OCI-LY3 (cell line): ENCODE results near the gene SGCG.

Experiments
- H2AFZ ChIP-seq: fragments of 200-600, 300-600 bp; shearing (Covaris generic); 2 replicates; pipeline ENCODE4 v1.6.0; 2014; ENCODE audit warnings: antibody characterized with exemption, low read depth, low read length
- H3K27ac ChIP-seq: fragments of 200-600, 300-600 bp; sonication (generic); 2 replicates; pipeline ENCODE4 v1.5.1; 2014; ENCODE audit warnings: mild to moderate bottlenecking, low read length, moderate library complexity, mixed read lengths
- H3K27me3 ChIP-seq: fragments of 200-600, 300-600 bp; sonication (generic); 2 replicates; pipeline ENCODE4 v1.6.1; 2014; ENCODE audit warnings: low read depth, low read length, mixed read lengths
- H3K36me3 ChIP-seq: fragments of 200-600, 300-600 bp; sonication (generic); replicated peaks from 2 replicates; pipeline ENCODE3; 2014; ENCODE audit warnings: low read depth, low read length, mixed read lengths
- H3K4me1 ChIP-seq: fragments of 300-600, 200-600 bp; sonication (generic); 2 replicates; pipeline ENCODE4 v1.6.1; 2014; ENCODE audit warnings: low read length, mixed read lengths
- H3K4me2 ChIP-seq: fragments of 200-600, 300-600 bp; sonication (generic); 2 replicates; pipeline ENCODE4 v1.6.1; 2014; ENCODE audit warnings: low read length, mixed read lengths
- H3K4me3 ChIP-seq: fragments of 300-600, 200-600 bp; sonication (generic); 2 replicates; pipeline ENCODE4 v1.5.1; 2014; ENCODE audit warnings: antibody characterized with exemption, mild to moderate bottlenecking, low read length, moderate library complexity
- H3K79me2 ChIP-seq: fragments of 300-600, 200-600 bp; shearing (Covaris generic); 2 replicates; pipeline ENCODE4 v1.6.1; 2014; ENCODE audit warnings: mild to moderate bottlenecking, low read length, mixed read lengths
- H3K9ac ChIP-seq: fragments of 300-600, 200-600 bp; shearing (Covaris generic); 2 replicates; pipeline ENCODE4 v1.6.0; 2014; ENCODE audit warnings: mild to moderate bottlenecking, low read length, moderate library complexity
- H3K9me3 ChIP-seq: fragments of 200-600, 300-600 bp; shearing (Covaris generic); 2 replicates; pipeline ENCODE4 v1.6.1; 2014; ENCODE audit warnings: low read length, mixed read lengths; ENCODE audit not compliant: insufficient read depth
- H4K20me1 ChIP-seq: fragments of 200-600, 300-600 bp; sonication (generic); 2 replicates; pipeline ENCODE4 v1.6.1; 2016; ENCODE audit warnings: low read length, mixed read lengths; ENCODE audit not compliant: insufficient read depth
- EZH2phosphoT487 ChIP-seq: fragments of 200-600 bp; shearing (Covaris generic); IDR thresholded peaks from 2 replicates; pipeline ENCODE4 v1.6.1; 2018; ENCODE audit warnings: antibody characterized with exemption, mixed run types, low read depth
- TF ChIP-seq, protein P1 (sequence below): fragments of 200-600, 300-600 bp; sonication (generic); IDR thresholded peaks from 2 replicates; pipeline ENCODE4 v1.5.1; 2014; ENCODE audit warnings: antibody characterized with exemption, low read length, low read depth

The SGCG gene

GRCh38 chr13:23359882-23360281, 179.1 kb downstream of the SGCG start:
- Histone ChIP-seq H3K4me1 (peaks cover 22% of the 10 kb centered on the region), H3K4me3 (no peak overlapping the region), H3K79me2 (no peaks in the 10 kb centered on the region), H3K4me2 (no peak overlapping the region), H3K9me3 (no peaks in the 10 kb centered on the region), H2AFZ (no peak overlapping the region), H3K9ac (no peak overlapping the region), H4K20me1 (no peaks in the 10 kb centered on the region), H3K27ac (peak overlapping the region; percentile 23; the same call in 1 of the 2 replicates), H3K27me3 (no peaks in the 10 kb centered on the region), H3K36me3 (peaks cover 59% of the 10 kb centered on the region)
- no peak for TF ChIP-seq EZH2phosphoT487
- TF ChIP-seq, protein P1, sequence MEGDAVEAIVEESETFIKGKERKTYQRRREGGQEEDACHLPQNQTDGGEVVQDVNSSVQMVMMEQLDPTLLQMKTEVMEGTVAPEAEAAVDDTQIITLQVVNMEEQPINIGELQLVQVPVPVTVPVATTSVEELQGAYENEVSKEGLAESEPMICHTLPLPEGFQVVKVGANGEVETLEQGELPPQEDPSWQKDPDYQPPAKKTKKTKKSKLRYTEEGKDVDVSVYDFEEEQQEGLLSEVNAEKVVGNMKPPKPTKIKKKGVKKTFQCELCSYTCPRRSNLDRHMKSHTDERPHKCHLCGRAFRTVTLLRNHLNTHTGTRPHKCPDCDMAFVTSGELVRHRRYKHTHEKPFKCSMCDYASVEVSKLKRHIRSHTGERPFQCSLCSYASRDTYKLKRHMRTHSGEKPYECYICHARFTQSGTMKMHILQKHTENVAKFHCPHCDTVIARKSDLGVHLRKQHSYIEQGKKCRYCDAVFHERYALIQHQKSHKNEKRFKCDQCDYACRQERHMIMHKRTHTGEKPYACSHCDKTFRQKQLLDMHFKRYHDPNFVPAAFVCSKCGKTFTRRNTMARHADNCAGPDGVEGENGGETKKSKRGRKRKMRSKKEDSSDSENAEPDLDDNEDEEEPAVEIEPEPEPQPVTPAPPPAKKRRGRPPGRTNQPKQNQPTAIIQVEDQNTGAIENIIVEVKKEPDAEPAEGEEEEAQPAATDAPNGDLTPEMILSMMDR: no peak

- H3K79me2 ChIP-seq: no peaks in the 10 kb centered on the region
- H3K9me3 ChIP-seq: no peaks in the 10 kb centered on the region
- H3K4me2 ChIP-seq: no peak overlapping the region
- no peak overlapping the region for H3K9ac ChIP-seq
- TF ChIP-seq, protein P1: no peak
- no peak for TF ChIP-seq EZH2phosphoT487
- peaks cover 69% of the 10 kb centered on the region for H3K36me3 ChIP-seq
- H3K4me3 ChIP-seq: no peak overlapping the region
- no peaks in the 10 kb centered on the region for H3K27me3 ChIP-seq
- no peak overlapping the region for H2AFZ ChIP-seq
- no peaks in the 10 kb centered on the region for H4K20me1 ChIP-seq
- peaks cover 13% of the 10 kb centered on the region for H3K4me1 ChIP-seq
- H3K27ac ChIP-seq: no peak overlapping the region
Observed at GRCh38 chr13:23365652-23366051, 184.9 kb downstream of the SGCG start.

DNA sequence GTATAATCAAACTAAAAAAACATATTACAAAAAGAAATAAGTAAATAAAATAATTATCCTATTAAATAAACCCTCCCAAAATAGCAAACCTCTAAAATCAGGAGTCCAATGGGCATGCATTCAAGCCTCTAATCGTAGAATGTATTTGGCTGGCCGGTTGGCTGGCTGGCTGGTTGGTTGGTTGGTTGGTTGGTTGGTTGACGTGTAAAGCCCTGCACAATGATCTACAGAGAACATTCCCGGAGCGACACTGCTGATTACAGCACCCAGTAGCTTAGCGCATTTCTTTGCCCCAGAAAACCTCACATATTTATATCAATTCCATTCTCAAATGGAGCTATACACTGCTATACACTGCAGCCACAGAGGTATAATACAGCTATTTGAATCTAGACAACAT, 187.1 kb downstream of the SGCG start:
- H3K36me3 ChIP-seq: peaks cover 73% of the 10 kb centered on the region
- H4K20me1 ChIP-seq: peaks cover 15% of the 10 kb centered on the region
- H3K79me2 ChIP-seq: peaks cover 15% of the 10 kb centered on the region
- TF ChIP-seq, protein P1: no peak
- no peak for TF ChIP-seq EZH2phosphoT487
- H2AFZ ChIP-seq: no peak overlapping the region
- H3K4me1 ChIP-seq: peaks cover 11% of the 10 kb centered on the region
- H3K4me2 ChIP-seq: no peak overlapping the region
- H3K9me3 ChIP-seq: no peaks in the 10 kb centered on the region
- H3K27me3 ChIP-seq: no peaks in the 10 kb centered on the region
- H3K27ac ChIP-seq: no peak overlapping the region
- H3K4me3 ChIP-seq: no peak overlapping the region
- no peak overlapping the region for H3K9ac ChIP-seq

- peak overlapping the region; percentile 62 for H3K27ac ChIP-seq
Observed at GRCh38 chr13:23372264-23372906, 191.6 kb downstream of the SGCG start.

More at GRCh38 chr13:23372264-23372906, 191.6 kb downstream of the SGCG start:
- no peak overlapping the region for H2AFZ ChIP-seq
- H3K4me2 ChIP-seq: peak overlapping the region; percentile 83
- H3K9ac ChIP-seq: peak overlapping the region; percentile 14; the same call in 1 of the 2 replicates
- H3K4me1 ChIP-seq: peaks cover 35% of the 10 kb centered on the region
- peaks cover 42% of the 10 kb centered on the region for H3K36me3 ChIP-seq
- H4K20me1 ChIP-seq: peaks cover 20% of the 10 kb centered on the region
- peak overlapping the region; percentile 59 for H3K4me3 ChIP-seq
- TF ChIP-seq EZH2phosphoT487: no peak
- TF ChIP-seq, protein P1: no peak
- peaks cover 2% of the 10 kb centered on the region for H3K27me3 ChIP-seq
- no peaks in the 10 kb centered on the region for H3K9me3 ChIP-seq
- peaks cover 36% of the 10 kb centered on the region for H3K79me2 ChIP-seq
